Liver (tissue), 9 donors: ENCODE results near the gene IKZF3. TPM values are rescaled to one million over a fixed set of nuclear protein-coding genes. Genes with fewer than 3 reads are reported as not detected.

Source experiments
- DNase-seq: peaks from one replicate; pipeline ENCODE4 v3.0.0-alpha.2; 2017; ENCODE audit warnings: low spot score
- H3K27ac ChIP-seq, 2 donors: one replicate each; pipeline ENCODE4 v1.7.0; 2013; ENCODE audit warnings: inconsistent platforms in 2 of 2, low read length in 2 of 2, control low read depth in 1 of 2, low read depth in 1 of 2, mild to moderate bottlenecking in 1 of 2
- H3K27me3 ChIP-seq, 4 donors: one replicate each; pipeline versions ENCODE4 v1.6.1 to v1.7.0; 2013; ENCODE audit warnings: low read length in 3 of 4, inconsistent platforms in 1 of 4, mild to moderate bottlenecking in 1 of 4, moderate library complexity in 1 of 4; ENCODE audit not compliant: control insufficient read depth in 4 of 4, insufficient read depth in 4 of 4
- H3K36me3 ChIP-seq, 4 donors: one replicate each; pipeline versions ENCODE4 v1.6.1 to v1.7.0; 2013; ENCODE audit warnings: low read length in 3 of 4, mild to moderate bottlenecking in 3 of 4, low read depth in 1 of 4, moderate library complexity in 1 of 4; ENCODE audit not compliant: control insufficient read depth in 4 of 4, insufficient read depth in 3 of 4
- H3K4me1 ChIP-seq, 4 donors: one replicate each; pipeline versions ENCODE4 v1.6.1 to v1.7.0; 2013; ENCODE audit warnings: low read length in 3 of 4, mild to moderate bottlenecking in 3 of 4, moderate library complexity in 1 of 4; ENCODE audit not compliant: control insufficient read depth in 4 of 4, insufficient read depth in 4 of 4
- H3K4me3 ChIP-seq, 3 donors: one replicate each; pipeline versions ENCODE4 v1.6.1 to v1.7.0; 2013; ENCODE audit warnings: low read length in 3 of 3, control low read depth in 1 of 3, low read depth in 1 of 3, mild to moderate bottlenecking in 1 of 3
- H3K9ac ChIP-seq, 2 donors: one replicate each; pipeline ENCODE4 v1.7.0; 2013; ENCODE audit warnings: low read length in 2 of 2, mild to moderate bottlenecking in 2 of 2, moderate library complexity in 2 of 2, control low read depth in 1 of 2, low read depth in 1 of 2
- H3K9me3 ChIP-seq, 4 donors: one replicate each; pipeline versions ENCODE4 v1.6.1 to v1.7.0; 2013; ENCODE audit warnings: low read length in 3 of 4; ENCODE audit not compliant: control insufficient read depth in 4 of 4
- EGR1 ChIP-seq, 2 donors: IDR thresholded peaks; 2 replicates each; pipeline ENCODE4 v1.6.1; 2016 to 2018; ENCODE audit warnings: antibody characterized with exemption in 2 of 2, low read depth in 2 of 2
- HNF4A ChIP-seq, 2 donors: conservative IDR thresholded peaks; 2 replicates each; pipeline ENCODE4 v1.6.1; 2016; ENCODE audit warnings: antibody characterized with exemption in 2 of 2, mild to moderate bottlenecking in 2 of 2
- HNF4G ChIP-seq: IDR thresholded peaks from 2 replicates; pipeline ENCODE4 v1.6.1; 2016; ENCODE audit warnings: antibody characterized with exemption
- JUND ChIP-seq, 2 donors: IDR thresholded peaks; 2 replicates each; pipeline ENCODE4 v1.6.1; 2016; ENCODE audit warnings: antibody characterized with exemption in 2 of 2
- NR2F2 ChIP-seq: IDR thresholded peaks from 2 replicates; pipeline ENCODE4 v1.6.1; 2016; ENCODE audit warnings: antibody characterized with exemption
- RXRA ChIP-seq, 2 donors: IDR thresholded peaks; 2 replicates each; pipeline ENCODE4 v1.6.1; 2017 to 2018; ENCODE audit warnings: antibody characterized with exemption in 2 of 2, mild to moderate bottlenecking in 1 of 2
- SP1 ChIP-seq: IDR thresholded peaks from 2 replicates; pipeline ENCODE4 v1.6.1; 2018; ENCODE audit warnings: antibody characterized with exemption, mild to moderate bottlenecking
- TAF1 ChIP-seq: conservative IDR thresholded peaks from 2 replicates; pipeline ENCODE4 v1.6.1; 2016; ENCODE audit warnings: antibody characterized with exemption, mild to moderate bottlenecking
- WGBS: extraction: QIAGEN DNeasy Blood & Tissue Kit; methylation state at CpG from one replicate; pipeline ENCODE4 v1.1.7; 2013; 5-methylcytosine and 5-hydroxymethylcytosine counted together
- polyA plus RNA-seq, 2 donors: library from polyadenylated mRNA; stranded (reverse) in 1 of 2; unstranded in 1 of 2; fragments of 200-250 nt in 1 of 2; fragments of >200 nt in 1 of 2; fragmentation: Nextera tagmentation in 1 of 2; extraction: Ambion mirVana in 1 of 2; gene quantifications; one replicate each; pipeline versions ENCODE4 v1.2.1 to v1.2.3, GENCODE V29; 2013 to 2015
- total RNA-seq, 2 donors: library from RNA; depleted of rRNA; stranded (reverse); fragments of >200 nt; gene quantifications; one replicate each; pipeline ENCODE4 v1.2.3, GENCODE V29; 2014
- TF ChIP-seq, protein P1 (sequence below): IDR thresholded peaks from 2 replicates; pipeline ENCODE4 v1.6.1; 2016; ENCODE audit warnings: antibody characterized with exemption
- TF ChIP-seq, protein P2 (sequence below): IDR thresholded peaks from 2 replicates; pipeline ENCODE4 v1.6.1; 2016; ENCODE audit warnings: antibody characterized with exemption
- TF ChIP-seq, protein P3 (sequence below): IDR thresholded peaks from 2 replicates; pipeline ENCODE4 v1.6.1; 2016; ENCODE audit warnings: antibody characterized with exemption, mild to moderate bottlenecking
- donor health status: healthy.
- donor health status: healthy.
- donor health status: healthy.
- donor health status: healthy.
- donor health status: healthy.

IKZF3 gene
- total and polyA plus RNA-seq, 4 donors, result 0.32 to 2.3 (median 0.83) TPM

DNA sequence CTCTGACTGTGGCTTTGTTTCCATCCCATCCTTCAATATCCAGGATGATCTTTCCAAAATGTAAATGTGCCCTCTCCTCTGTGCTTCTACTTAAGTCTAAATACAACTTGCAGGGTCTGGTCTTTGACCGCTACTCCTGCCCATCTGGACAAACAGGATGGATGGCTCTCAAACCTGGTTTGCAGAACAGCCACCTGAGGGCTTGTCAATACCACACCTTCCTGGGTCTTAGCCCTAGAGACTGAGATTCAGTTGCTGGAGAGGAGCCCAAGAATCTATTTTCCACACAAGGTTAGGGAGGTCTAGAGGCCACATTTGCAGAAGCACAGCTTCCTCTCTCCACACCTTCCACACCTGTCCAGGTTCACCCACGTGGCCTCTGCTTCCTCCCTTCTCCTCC lies 128.2 kb downstream of the IKZF3 start:
- no peaks in the 10 kb centered on the region for H3K36me3 ChIP-seq
- no peak overlapping the region for H3K27ac ChIP-seq
- no peak overlapping the region for H3K4me3 ChIP-seq
- no peaks in the 10 kb centered on the region for H3K9me3 ChIP-seq
- WGBS, result 89% methylated on average over 2 of the region's 2 CpGs
- H3K9ac ChIP-seq, result no peak overlapping the region
- H3K4me1 ChIP-seq, result peaks cover 0 to 22% (median 13%) of the 10 kb centered on the region in 4 donors
- no peaks in the 10 kb centered on the region for H3K27me3 ChIP-seq
- TF ChIP-seq RXRA (IDR thresholded peaks at IDR 0.05) (no peak), EGR1 (IDR thresholded peaks at IDR 0.05; ENCODE audit: low read depth in 2 of 2) (no peak), TAF1 (no peak), JUND (IDR thresholded peaks at IDR 0.05) (no peak), HNF4G (no peak), NR2F2 (no peak), SP1 (no peak)
- TF ChIP-seq, protein P1, sequence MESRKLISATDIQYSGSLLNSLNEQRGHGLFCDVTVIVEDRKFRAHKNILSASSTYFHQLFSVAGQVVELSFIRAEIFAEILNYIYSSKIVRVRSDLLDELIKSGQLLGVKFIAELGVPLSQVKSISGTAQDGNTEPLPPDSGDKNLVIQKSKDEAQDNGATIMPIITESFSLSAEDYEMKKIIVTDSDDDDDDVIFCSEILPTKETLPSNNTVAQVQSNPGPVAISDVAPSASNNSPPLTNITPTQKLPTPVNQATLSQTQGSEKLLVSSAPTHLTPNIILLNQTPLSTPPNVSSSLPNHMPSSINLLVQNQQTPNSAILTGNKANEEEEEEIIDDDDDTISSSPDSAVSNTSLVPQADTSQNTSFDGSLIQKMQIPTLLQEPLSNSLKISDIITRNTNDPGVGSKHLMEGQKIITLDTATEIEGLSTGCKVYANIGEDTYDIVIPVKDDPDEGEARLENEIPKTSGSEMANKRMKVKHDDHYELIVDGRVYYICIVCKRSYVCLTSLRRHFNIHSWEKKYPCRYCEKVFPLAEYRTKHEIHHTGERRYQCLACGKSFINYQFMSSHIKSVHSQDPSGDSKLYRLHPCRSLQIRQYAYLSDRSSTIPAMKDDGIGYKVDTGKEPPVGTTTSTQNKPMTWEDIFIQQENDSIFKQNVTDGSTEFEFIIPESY, result no peak
- DNase-seq, result no peak

DNA sequence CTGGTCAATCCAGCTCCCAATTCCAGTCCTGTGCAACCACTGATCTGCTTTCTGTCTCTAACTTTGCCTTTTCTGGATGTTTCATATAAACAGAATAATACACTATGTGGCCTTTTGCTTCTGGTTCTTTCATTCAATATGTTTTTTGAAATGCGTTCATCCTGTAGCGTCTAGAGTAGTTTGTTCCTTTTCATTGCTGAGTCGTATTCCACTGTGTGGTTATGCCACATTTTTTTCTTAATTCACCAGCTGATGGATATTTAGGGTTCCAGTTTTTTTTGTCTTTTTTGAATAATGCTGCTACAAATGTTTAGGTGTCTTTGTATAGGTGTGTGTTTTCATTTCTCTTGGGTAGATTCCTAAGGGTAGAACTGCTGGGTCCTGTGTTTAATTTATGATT lies 131.5 kb downstream of the IKZF3 start:
- H3K4me1 ChIP-seq, result peaks cover 5 to 17% (median 11%) of the 10 kb centered on the region in 4 donors
- H3K4me3 ChIP-seq, result no peak overlapping the region
- H3K9ac ChIP-seq, result no peak overlapping the region
- WGBS, result 95% methylated on average over 3 of the region's 3 CpGs
- no peak for DNase-seq
- no peak overlapping the region for H3K27ac ChIP-seq
- peaks cover 2 to 11% (median 5%) of the 10 kb centered on the region in 4 donors for H3K36me3 ChIP-seq
- H3K9me3 ChIP-seq, result no peaks in the 10 kb centered on the region
- TF ChIP-seq, protein P2, sequence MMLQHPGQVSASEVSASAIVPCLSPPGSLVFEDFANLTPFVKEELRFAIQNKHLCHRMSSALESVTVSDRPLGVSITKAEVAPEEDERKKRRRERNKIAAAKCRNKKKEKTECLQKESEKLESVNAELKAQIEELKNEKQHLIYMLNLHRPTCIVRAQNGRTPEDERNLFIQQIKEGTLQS, result no peak
- no peak for TF ChIP-seq NR2F2
- TF ChIP-seq, protein P3, sequence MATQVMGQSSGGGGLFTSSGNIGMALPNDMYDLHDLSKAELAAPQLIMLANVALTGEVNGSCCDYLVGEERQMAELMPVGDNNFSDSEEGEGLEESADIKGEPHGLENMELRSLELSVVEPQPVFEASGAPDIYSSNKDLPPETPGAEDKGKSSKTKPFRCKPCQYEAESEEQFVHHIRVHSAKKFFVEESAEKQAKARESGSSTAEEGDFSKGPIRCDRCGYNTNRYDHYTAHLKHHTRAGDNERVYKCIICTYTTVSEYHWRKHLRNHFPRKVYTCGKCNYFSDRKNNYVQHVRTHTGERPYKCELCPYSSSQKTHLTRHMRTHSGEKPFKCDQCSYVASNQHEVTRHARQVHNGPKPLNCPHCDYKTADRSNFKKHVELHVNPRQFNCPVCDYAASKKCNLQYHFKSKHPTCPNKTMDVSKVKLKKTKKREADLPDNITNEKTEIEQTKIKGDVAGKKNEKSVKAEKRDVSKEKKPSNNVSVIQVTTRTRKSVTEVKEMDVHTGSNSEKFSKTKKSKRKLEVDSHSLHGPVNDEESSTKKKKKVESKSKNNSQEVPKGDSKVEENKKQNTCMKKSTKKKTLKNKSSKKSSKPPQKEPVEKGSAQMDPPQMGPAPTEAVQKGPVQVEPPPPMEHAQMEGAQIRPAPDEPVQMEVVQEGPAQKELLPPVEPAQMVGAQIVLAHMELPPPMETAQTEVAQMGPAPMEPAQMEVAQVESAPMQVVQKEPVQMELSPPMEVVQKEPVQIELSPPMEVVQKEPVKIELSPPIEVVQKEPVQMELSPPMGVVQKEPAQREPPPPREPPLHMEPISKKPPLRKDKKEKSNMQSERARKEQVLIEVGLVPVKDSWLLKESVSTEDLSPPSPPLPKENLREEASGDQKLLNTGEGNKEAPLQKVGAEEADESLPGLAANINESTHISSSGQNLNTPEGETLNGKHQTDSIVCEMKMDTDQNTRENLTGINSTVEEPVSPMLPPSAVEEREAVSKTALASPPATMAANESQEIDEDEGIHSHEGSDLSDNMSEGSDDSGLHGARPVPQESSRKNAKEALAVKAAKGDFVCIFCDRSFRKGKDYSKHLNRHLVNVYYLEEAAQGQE, result no peak
- TF ChIP-seq EGR1 (IDR thresholded peaks at IDR 0.05; ENCODE audit: low read depth in 2 of 2), result no peak
- TF ChIP-seq RXRA (IDR thresholded peaks at IDR 0.05), result no peak
- TF ChIP-seq JUND (IDR thresholded peaks at IDR 0.05), result no peak
- no peak for TF ChIP-seq HNF4A (conservative IDR thresholded peaks at IDR 0.05)
- TF ChIP-seq TAF1, result no peak
- no peaks in the 10 kb centered on the region for H3K27me3 ChIP-seq
